Measurements from ENCODE around the gene TMC7.

TMC7 gene

DNA sequence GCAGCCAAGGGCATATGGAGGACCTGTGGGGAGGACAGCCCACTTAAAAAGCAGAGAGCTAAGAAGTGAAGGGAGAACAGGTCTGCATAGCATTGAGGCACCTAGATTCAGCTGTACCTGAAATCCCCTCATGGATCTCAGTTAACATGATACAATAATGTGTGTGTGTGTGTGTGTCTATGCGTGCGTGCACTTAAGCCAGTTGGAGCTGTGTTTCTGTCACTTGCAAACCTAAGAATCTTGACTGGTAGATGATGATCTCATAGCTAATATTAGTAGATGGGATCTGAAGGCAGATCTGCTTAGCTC is 128.3 kb downstream of the TMC7 start:
- no peak overlapping the region for H3K4me3 ChIP-seq (ENCODE audit: low read depth, low read length)
- no peak for TF ChIP-seq CTCF (IDR thresholded peaks at IDR 0.05; ENCODE audit: low read depth, low read length, missing control alignments)
- in situ Hi-C loops (cut with HindIII; ENCODE audit: low sequenced_read_pairs), result no loop called here
- no peak for DNase-seq (ENCODE audit: low read depth)
